ENCODE results near the gene APOBEC3H. TPM values are rescaled to one million over a fixed set of nuclear protein-coding genes. Genes with fewer than 3 reads are reported as not detected.

The APOBEC3H gene
- polyA plus RNA-seq, 1 experiment, result 0.11 TPM

DNA sequence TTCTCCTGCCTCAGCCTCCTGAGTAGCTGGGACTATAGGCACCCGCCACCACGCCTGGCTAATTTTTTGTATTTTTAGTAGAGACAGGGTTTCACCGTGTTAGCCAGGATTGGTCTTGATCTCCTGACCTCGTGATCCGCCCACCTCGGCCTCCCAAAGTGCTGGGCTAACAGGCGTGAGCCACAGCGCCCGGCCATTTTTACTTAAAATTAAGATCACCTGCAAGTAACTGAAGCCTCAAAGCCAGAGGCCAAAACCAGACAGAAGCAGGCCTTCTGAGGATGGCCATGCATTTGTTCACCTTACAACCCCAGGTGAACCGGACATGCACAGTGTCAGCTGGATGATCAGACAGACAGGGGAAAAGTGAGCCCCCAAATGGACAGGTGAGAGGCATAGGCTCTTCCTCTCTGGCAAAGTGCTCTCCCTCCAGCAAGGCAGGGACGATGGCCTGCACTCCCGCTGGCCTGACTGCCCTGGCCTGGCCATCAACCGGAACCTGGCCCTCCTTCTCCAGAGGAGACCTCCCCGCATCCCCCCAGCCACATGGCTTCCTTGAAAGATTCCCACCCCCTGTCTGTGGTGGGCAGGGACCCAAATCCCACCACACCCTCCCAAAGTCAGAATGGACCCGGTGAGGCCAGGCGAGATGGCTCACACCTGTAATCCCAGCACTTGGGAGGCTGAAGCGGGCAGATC lies 25.9 kb downstream of the APOBEC3H start:
- ChIA-PET CTCF (interaction anchor here (0.6 to 0.7 kb wide), 2 partner anchors 179 to 429 kb away, joined by 3 to 4 read pairs; no protein-coding TSS in a partner anchor), POLR2A (no interaction called here)
- DNase-seq (ENCODE audit: low read depth, low spot score), result no peak

DNA sequence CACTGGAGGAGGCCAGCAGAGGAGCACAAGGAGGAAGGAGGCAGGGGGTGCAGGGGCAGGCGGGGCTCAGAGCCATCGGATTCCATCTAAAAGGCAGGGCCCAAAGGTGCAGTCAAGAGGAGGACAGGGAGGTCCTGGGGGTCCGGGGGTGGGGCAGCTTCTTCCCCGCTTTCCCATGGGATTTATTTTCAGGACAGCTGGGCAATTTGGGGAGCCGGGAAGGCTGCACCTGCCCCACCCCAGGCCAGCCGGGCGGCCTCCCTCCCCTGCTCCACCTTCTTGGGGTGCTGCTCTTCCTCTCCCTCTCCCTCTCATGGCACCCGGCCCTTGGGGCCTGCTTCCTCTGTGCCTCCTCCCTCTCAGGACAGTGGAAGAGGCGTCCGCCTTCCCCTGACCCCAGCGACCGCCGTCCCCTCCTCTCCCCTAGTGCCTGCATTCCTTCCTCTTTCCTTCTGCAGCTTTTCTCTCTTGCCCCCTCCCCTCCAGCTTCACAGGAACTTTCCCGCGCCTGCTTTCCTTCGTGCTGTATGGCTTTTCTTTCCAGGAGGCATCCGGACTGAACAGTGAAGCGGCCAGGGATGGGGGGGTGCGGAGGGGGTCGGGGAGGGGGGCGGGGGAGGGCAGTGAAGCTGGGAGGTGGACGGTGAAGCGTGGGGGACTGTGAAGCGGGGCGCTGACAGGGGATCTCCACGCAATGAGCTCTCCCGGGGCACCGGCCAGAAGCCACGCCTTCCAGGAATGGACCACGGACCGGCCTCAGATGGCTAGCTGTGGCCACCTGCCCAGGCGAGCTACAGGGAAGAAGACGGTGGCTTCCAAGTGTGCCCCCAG lies 26.9 kb downstream of the APOBEC3H start:
- Histone ChIP-seq H3K27me3 (ENCODE audit: control insufficient read depth, insufficient read depth, low read length) (peaks cover 14% of the 10 kb centered on the region), H3K9me3 (ENCODE audit: control insufficient read depth, insufficient read depth, low read length) (no peaks in the 10 kb centered on the region), H3K4me3 (ENCODE audit: low read depth, low read length) (no peak overlapping the region), H3K27ac (ENCODE audit: low read depth, low read length) (no peak overlapping the region)
- CTCF ChIA-PET, result interaction anchor here (1.0 kb wide), 1 partner anchor 254 kb away, joined by 3 read pairs; no protein-coding TSS in a partner anchor
- POLR2A ChIA-PET, result no interaction called here
- DNase-seq (ENCODE audit: low read depth, low spot score), result no peak
- TF ChIP-seq, protein P1, sequence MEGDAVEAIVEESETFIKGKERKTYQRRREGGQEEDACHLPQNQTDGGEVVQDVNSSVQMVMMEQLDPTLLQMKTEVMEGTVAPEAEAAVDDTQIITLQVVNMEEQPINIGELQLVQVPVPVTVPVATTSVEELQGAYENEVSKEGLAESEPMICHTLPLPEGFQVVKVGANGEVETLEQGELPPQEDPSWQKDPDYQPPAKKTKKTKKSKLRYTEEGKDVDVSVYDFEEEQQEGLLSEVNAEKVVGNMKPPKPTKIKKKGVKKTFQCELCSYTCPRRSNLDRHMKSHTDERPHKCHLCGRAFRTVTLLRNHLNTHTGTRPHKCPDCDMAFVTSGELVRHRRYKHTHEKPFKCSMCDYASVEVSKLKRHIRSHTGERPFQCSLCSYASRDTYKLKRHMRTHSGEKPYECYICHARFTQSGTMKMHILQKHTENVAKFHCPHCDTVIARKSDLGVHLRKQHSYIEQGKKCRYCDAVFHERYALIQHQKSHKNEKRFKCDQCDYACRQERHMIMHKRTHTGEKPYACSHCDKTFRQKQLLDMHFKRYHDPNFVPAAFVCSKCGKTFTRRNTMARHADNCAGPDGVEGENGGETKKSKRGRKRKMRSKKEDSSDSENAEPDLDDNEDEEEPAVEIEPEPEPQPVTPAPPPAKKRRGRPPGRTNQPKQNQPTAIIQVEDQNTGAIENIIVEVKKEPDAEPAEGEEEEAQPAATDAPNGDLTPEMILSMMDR (IDR thresholded peaks at IDR 0.05; ENCODE audit: low read depth, low read length), result no peak

More for the DNA sequence above, 25.9 kb downstream of the APOBEC3H start:
- TF ChIP-seq, protein P1 (IDR thresholded peaks at IDR 0.05; ENCODE audit: low read depth, low read length), result no peak
- Histone ChIP-seq H3K27me3 (ENCODE audit: control insufficient read depth, insufficient read depth, low read length) (peaks cover 15% of the 10 kb centered on the region), H3K9me3 (ENCODE audit: control insufficient read depth, insufficient read depth, low read length) (no peaks in the 10 kb centered on the region), H3K27ac (ENCODE audit: low read depth, low read length) (no peak overlapping the region), H3K4me3 (ENCODE audit: low read depth, low read length) (no peak overlapping the region)

- ChIA-PET CTCF (interaction anchor here (0.6 to 1.1 kb wide), 2 partner anchors 9 kb away, joined by 3 read pairs; no protein-coding TSS in a partner anchor), POLR2A (no interaction called here)
- Histone ChIP-seq H3K4me3 (ENCODE audit: low read depth, low read length) (no peak overlapping the region), H3K9me3 (ENCODE audit: control insufficient read depth, insufficient read depth, low read length) (no peaks in the 10 kb centered on the region), H3K27me3 (ENCODE audit: control insufficient read depth, insufficient read depth, low read length) (peaks cover 9% of the 10 kb centered on the region), H3K27ac (ENCODE audit: low read depth, low read length) (no peak overlapping the region)
- TF ChIP-seq, protein P1 (IDR thresholded peaks at IDR 0.05; ENCODE audit: low read depth, low read length), result no peak
- DNase-seq (ENCODE audit: low read depth, low spot score), result no peak
Observed at GRCh38 chr22:39125622-39126021, 28.6 kb downstream of the APOBEC3H start.

DNA sequence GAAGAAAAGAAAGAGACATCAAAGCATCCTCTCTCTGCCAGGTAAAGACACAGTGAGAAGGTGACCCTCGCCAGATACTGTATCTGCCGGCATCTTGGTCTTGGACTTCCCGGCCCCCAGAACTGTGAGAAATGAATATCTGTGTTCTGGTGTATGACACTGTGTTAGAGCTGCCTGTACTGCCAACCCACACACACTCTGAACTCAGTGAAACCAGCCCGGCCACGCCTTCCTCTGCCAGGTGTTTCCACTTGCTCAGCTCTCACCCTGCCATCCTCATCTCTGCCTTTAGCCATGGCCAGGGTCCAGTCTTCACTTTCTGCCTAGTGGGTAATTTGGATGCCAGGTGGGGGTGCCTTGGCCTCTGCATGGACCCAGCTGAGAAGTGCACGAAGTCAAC lies 31.5 kb downstream of the APOBEC3H start:
- POLR2A ChIA-PET, result interaction anchor here (0.8 kb wide), 1 partner anchor 24 kb away, joined by 3 read pairs; no protein-coding TSS in a partner anchor
- no peak for DNase-seq (ENCODE audit: low read depth, low spot score)
- Histone ChIP-seq H3K27me3 (ENCODE audit: control insufficient read depth, insufficient read depth, low read length) (peaks cover 8% of the 10 kb centered on the region), H3K27ac (ENCODE audit: low read depth, low read length) (no peak overlapping the region), H3K9me3 (ENCODE audit: control insufficient read depth, insufficient read depth, low read length) (no peaks in the 10 kb centered on the region; the same call in 1 of the 2 replicates), H3K4me3 (ENCODE audit: low read depth, low read length) (no peak overlapping the region)
- CTCF ChIA-PET, result interaction anchor here (1.0 kb wide), 1 partner anchor 10 kb away, joined by 3 read pairs; no protein-coding TSS in a partner anchor
- TF ChIP-seq, protein P1 (IDR thresholded peaks at IDR 0.05; ENCODE audit: low read depth, low read length), result no peak

All from AG04450 (cell line).